Caki2 (cell line): Measurements from ENCODE around the gene RHBDD1. TPM values are rescaled to one million over a fixed set of nuclear protein-coding genes. Genes with fewer than 3 reads are reported as not detected.

Experiments
- DNase-seq: peaks from one replicate; pipeline ENCODE4 v3.0.0-alpha.2; 2015; ENCODE audit warnings: low read depth
- in situ Hi-C: cut with HindIII; loops from 2 replicates; pipeline ENCODE4 v1.10.0; 2016; ENCODE audit warnings: low sequenced_read_pairs, low pct_unique_long_range_greater_than_20kb, mixed read lengths
- total RNA-seq: library from RNA; depleted of rRNA; stranded (reverse); fragments of >200 nt; shearing (Covaris generic); gene quantifications from 2 replicates; pipeline ENCODE4 v1.2.3, GENCODE V29; 2014; ENCODE audit warnings: low replicate concordance

The RHBDD1 gene
- total RNA-seq, 1 experiment from 2014 or later: 8.6 TPM

- in situ Hi-C loops: no loop called here
- DNase-seq: no peak
Observed at GRCh38 chr2:226991663-226992062, 155.8 kb downstream of the RHBDD1 start.

GRCh38 chr2:226993171-226993570 is 157.3 kb downstream of the RHBDD1 start:
- DNase-seq: no peak
- in situ Hi-C loops: no loop called here

GRCh38 chr2:226994775-226995174 is 158.9 kb downstream of the RHBDD1 start:
- in situ Hi-C loops: no loop called here
- DNase-seq: no peak

DNA sequence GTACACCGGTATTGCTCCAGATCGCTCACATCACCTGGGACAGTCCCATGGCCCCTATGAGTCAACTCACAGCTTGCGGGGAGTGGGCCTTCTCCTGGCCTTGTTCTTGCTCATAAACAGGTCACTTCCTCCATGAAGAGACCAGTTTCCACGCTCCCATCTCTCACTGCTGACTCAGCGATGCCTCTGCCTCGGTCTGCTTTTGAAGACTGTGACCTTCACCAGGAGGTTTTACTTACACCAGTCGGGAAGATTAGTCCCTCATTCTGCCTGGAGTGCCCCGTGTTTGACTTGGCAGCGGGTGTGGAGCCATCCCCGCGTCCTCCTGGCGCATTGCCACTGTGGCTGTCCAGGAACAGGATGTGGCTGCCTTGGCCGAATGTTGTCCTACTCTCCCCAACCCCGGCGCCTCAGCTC is 159.8 kb downstream of the RHBDD1 start:
- peak; percentile 26 for DNase-seq
- in situ Hi-C loops: no loop called here

DNA sequence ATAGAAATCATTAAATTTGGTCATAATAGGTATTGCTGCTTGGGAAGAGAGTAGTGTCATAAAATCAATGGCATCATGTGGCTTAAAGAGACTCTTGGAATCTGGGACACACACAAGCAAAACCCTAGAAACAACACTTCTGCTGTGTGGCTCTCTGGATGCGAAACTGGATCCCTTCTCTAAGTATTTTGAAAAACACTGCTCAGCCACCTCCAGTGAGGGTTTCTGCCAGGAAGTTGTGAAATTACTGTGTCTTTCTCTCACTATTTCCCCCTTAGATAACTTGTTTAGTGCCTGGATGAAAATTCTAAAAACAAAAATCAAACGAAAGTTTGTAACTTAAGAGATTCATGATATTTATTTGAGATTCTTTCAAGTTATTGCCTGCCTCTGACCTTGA is 163.8 kb downstream of the RHBDD1 start:
- in situ Hi-C loops: no loop called here
- no peak for DNase-seq

- in situ Hi-C loops: no loop called here
- no peak for DNase-seq
Observed at GRCh38 chr2:227000123-227000522, 164.3 kb downstream of the RHBDD1 start.

- no peak for DNase-seq
- in situ Hi-C loops: no loop called here
Observed at GRCh38 chr2:227004482-227004881, 168.6 kb downstream of the RHBDD1 start.

DNA sequence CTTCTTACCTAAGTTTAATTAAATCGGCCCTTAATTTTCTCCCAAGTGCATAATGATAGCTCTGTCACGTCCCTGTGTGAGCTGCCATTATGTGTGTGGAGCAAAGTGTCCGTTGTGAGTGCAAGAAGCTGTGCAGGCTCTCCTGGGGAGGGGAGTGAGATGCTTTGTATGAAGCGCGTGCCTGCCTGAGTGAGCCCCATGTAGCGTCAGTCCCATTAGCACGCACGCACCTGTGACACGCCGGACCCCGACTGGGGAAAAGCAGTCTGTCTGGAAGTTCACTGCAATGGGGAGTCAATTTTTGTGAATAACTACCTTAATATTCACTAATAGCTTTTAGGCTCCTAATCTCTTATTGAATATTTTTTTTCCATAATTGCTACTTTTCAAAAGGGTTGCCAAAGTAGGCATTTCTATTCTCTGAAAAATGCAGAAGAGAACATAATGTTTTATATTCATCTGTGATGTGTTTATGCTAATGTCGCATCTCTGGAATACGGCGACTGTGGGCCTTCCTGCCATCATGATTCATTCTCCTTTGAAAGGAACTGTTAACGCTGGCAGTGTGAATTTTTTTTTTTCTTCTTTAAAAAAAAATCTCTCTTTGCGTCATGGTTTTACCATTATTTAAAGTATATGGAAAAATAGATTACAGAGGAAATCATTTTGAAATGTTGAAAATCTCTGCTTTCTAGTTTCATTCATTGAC is 170.5 kb downstream of the RHBDD1 start:
- DNase-seq: no peak
- in situ Hi-C loops: no loop called here

- DNase-seq: no peak
- in situ Hi-C loops: no loop called here
Observed at GRCh38 chr2:227007148-227007547, 171.3 kb downstream of the RHBDD1 start.

DNA sequence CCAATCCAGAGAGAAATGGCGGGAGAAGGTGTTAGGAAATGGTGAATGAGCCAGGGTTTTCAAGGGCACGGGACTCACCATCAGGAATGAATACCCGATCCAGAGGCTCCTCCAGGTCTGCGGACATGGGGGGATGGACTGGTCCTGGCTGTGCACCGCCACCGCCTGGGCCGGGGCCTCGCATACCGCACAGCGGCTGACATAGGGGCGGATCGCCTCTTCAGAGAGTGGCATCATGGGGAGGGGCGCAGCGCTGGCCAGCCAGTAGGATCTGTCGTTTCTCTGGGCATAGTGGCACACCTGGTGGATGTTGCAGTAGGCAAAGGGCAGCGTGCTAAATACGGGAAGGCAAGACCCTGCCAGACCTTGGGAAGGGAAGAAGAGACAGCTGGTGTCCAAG is 172.1 kb downstream of the RHBDD1 start:
- DNase-seq: no peak
- in situ Hi-C loops: no loop called here

DNA sequence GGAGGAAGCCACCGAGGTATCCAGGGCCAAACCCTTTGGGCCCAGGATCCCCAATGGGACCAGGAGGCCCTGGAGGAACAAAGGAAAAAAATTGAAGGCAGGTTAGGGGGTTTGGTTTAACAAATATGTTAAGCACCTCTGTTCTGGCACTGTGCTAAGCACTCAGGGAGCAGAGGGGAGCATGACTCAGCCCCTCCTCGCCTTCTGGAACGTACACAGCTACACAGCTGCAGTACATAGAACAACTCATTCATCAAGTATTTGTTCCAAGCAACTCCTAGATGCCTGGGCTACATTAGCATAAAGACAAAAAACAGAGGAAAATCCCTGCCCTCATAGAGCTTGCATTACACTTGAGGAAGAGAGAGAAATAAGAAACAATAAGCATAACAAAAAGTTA is 174.6 kb downstream of the RHBDD1 start:
- in situ Hi-C loops: no loop called here
- DNase-seq: no peak

DNA sequence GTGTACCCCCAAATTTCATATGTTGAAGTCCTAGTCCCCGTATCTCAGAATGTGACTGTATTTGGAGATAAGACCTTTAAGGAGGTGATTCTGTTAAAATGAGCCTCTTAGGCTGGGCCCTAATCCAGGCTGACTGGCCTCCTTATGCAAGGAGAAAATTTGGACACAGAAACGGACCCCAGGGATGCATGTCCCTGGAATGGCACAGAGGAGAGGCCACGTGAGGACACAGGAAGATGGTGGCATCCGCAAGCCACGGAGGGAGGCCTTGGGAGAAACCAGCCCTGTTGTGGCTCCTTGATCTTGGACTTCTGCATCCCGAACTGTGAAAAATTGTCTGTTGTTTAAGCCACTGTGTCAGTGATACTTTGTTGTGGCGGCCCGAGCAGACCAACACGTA is 177.5 kb downstream of the RHBDD1 start:
- in situ Hi-C loops: no loop called here
- DNase-seq: no peak

DNA sequence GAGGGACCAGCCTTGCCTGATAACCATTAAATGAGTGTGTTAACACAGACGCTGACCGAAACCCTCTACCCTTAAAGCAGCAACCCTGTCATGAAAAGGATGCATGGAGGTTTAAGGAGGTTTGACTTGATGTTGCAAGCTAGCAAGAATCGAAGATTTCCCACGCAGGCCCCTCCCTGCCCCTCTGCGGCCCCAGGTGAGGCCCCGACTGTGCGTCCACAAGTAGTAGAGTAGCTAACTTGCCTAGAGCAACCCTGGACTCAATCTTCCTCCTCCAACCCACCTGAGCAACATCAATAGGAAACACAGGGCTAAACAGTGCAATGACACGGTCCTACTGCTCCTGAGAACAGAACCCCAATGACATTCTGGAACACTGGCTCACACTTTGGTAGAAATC is 178.0 kb downstream of the RHBDD1 start:
- no peak for DNase-seq
- in situ Hi-C loops: no loop called here

DNA sequence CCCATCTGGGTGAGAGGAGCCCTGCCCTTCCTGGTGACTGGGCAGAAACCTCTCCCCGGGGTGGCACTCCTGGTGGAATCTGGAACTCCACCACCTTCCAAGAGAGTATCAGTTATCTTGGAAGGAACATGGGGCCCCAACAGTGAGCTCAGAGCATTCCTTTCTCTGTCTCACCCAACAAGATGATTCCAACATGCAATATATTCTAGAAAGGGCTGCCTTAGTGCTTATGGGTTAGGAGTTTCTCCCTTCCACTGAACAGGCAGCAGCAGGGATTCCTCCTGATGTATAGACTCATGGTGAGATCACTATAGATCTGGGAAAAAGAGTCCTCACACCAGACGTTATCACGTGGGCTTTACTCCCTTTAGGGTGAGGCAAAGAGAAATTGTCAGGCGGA is 181.0 kb downstream of the RHBDD1 start:
- DNase-seq: no peak
- in situ Hi-C loops: no loop called here

- no peak for DNase-seq
- in situ Hi-C loops: no loop called here
Observed at GRCh38 chr2:227020416-227020815, 184.6 kb downstream of the RHBDD1 start.

- DNase-seq: no peak
- in situ Hi-C loops: no loop called here
Observed at GRCh38 chr2:227022608-227023007, 186.8 kb downstream of the RHBDD1 start.

DNA sequence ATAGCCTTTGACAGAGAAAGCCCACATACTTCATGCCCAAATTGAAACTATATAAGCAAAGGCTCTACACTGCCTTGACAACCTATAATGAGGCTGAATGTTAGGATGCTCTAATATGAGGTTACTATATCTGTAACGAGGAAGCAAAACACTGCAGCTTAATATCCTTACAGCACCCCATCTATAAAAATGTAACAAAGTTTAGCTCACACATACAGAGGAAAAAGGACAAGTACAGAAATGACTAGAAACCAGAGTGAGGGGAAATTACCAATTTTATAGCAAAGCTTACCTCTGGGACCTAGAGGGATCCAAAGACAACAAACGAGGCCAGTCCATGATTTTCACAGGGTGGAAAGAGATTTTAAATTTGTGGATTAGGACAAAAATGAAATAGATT is 189.7 kb downstream of the RHBDD1 start:
- in situ Hi-C loops: no loop called here
- no peak for DNase-seq

DNA sequence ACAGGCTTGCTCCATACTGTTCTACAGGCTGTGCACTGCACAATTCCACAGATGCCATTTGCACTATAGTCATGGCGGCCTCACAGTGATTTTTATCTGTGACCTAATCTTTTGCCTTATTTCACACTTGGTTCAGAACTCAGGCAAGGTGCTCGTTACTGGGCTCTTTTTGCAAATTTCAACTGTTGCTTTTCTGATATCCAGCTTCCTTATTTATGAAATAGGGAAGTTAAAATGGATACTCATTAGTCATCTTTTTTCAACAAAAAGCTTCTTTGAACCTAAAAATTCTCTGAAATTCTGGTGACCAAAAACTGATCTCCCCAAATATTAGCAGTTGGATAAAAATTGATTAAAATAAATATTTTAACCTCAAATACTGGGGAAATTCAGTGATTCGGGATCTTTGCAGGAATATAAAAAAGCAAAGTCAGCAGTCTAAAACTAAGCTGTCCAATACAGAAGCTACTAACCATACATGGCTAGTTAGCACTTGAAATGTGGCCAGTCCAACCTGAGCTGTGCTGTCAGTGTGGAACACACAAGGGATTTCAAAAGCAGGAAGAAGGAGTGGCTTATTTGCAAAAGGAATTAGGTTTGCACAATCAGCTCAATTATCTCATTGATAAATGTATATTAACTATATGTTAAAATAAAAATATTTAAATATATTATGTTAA is 193.7 kb downstream of the RHBDD1 start:
- no peak for DNase-seq
- in situ Hi-C loops: no loop called here

GRCh38 chr2:227030789-227031188 is 194.9 kb downstream of the RHBDD1 start:
- in situ Hi-C loops: no loop called here
- no peak for DNase-seq

- in situ Hi-C loops: no loop called here
Observed at GRCh38 chr2:227031379-227031778, 195.5 kb downstream of the RHBDD1 start.

More at GRCh38 chr2:227031379-227031778, 195.5 kb downstream of the RHBDD1 start:
- DNase-seq: no peak
